Loucy (cell line): ENCODE data around the gene STX18.

Experiments used
- H2AFZ ChIP-seq: fragments of 200-600 bp; sonication (generic); 2 replicates; pipeline ENCODE4 v1.6.0; 2016; ENCODE audit warnings: antibody characterized with exemption, mild to moderate bottlenecking, low read length, moderate library complexity
- H3F3A ChIP-seq: fragments of 200-600 bp; 2 replicates; pipeline ENCODE4 v1.6.0; 2016; ENCODE audit warnings: antibody characterized with exemption, low read depth, mild to moderate bottlenecking
- H3K27me3 ChIP-seq: fragments of 200-600 bp; sonication (generic); 2 replicates; pipeline ENCODE4 v1.6.1; 2014; ENCODE audit warnings: low read length, mild to moderate bottlenecking; ENCODE audit not compliant: insufficient read depth, poor library complexity, severe bottlenecking
- H3K36me3 ChIP-seq: fragments of 200-600 bp; sonication (generic); 2 replicates; pipeline ENCODE4 v1.6.1; 2016; ENCODE audit warnings: low read length; ENCODE audit not compliant: insufficient read depth
- H3K4me1 ChIP-seq: fragments of 200-600 bp; sonication (generic); 2 replicates; pipeline ENCODE4 v1.5.1; 2014; ENCODE audit warnings: low read length, mild to moderate bottlenecking; ENCODE audit not compliant: insufficient read depth, poor library complexity, severe bottlenecking
- H3K4me2 ChIP-seq: fragments of 200-600 bp; sonication (generic); 2 replicates; pipeline ENCODE4 v1.6.0; 2014; ENCODE audit warnings: antibody characterized with exemption, low read length, low read depth, mild to moderate bottlenecking; ENCODE audit not compliant: poor library complexity, severe bottlenecking
- H3K4me3 ChIP-seq: fragments of 200-600 bp; sonication (generic); 2 replicates; pipeline ENCODE4 v1.5.1; 2014; ENCODE audit warnings: low read length, mild to moderate bottlenecking, mixed read lengths; ENCODE audit not compliant: poor library complexity, severe bottlenecking
- H3K79me2 ChIP-seq: fragments of 200-600 bp; sonication (generic); 2 replicates; pipeline ENCODE4 v1.6.1; 2014; ENCODE audit warnings: low read length; ENCODE audit not compliant: insufficient read depth
- H3K9ac ChIP-seq: fragments of 200-600 bp; sonication (generic); 2 replicates; pipeline ENCODE4 v1.6.0; 2014; ENCODE audit warnings: mild to moderate bottlenecking, low read depth, low read length, moderate library complexity; ENCODE audit not compliant: poor library complexity, severe bottlenecking
- H3K9me2 ChIP-seq: fragments of 200-600 bp; sonication (generic); replicated peaks from 2 replicates; pipeline ENCODE4 v1.6.1; 2016; ENCODE audit warnings: low read depth, low read length, mixed read lengths
- H3K9me3 ChIP-seq: fragments of 200-600 bp; sonication (generic); 2 replicates; pipeline ENCODE4 v1.6.1; 2014; ENCODE audit warnings: mild to moderate bottlenecking, antibody characterized with exemption, low read length, low read depth; ENCODE audit not compliant: insufficient read depth
- H4K20me1 ChIP-seq: fragments of 200-600 bp; sonication (generic); 2 replicates; pipeline ENCODE4 v1.6.0; 2014; ENCODE audit warnings: antibody characterized with exemption, low read length, mild to moderate bottlenecking; ENCODE audit not compliant: insufficient read depth, poor library complexity, severe bottlenecking
- EZH2phosphoT487 ChIP-seq: fragments of 200-600 bp; IDR thresholded peaks from 2 replicates; pipeline ENCODE4 v1.6.1; 2018; ENCODE audit warnings: antibody characterized with exemption, mild to moderate bottlenecking, moderate library complexity, borderline replicate concordance
- TF ChIP-seq, protein P1 (sequence below): fragments of 200-600 bp; sonication (generic); conservative IDR thresholded peaks from 2 replicates; pipeline ENCODE4 v1.5.1; 2014; ENCODE audit warnings: mild to moderate bottlenecking, antibody characterized with exemption, low read length

Gene STX18

DNA sequence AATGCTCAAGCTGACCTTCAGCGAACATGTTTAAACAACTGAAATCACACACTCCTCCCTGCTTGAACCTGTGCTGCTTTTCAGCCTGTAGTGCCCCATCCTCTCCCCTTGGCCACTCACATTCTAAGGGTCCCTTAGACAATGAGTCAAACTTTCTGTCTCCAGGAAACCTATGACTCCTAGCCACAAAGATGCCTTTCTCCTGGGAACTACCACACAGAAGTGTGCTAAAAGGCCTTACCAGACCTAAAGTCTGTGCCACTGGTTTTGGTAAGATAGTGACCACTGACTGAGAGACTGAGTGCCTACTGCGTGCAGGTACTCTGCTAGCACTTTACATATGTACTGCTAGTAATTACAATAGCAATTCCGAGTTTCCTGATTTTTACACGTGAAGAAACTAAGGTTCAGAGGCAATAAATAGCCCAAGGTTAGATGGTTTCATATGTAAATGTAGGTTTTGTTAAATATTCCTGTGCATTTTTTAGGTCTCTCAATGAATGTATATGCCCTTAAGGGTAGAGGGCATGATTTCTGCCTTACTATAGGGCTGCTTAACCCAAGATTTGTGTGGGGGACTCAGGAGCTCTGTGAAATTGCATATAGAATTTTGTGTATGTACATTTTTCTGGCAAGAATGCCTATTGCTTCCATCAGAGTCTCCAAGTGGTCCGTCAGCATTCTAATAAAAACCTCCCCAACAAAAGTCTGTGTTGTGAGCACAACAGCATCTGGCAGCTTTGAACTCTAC is 83.9 kb downstream of the STX18 start:
- Histone ChIP-seq H3K79me2 (no peaks in the 10 kb centered on the region; the same call in 1 of the 2 replicates), H3K4me1 (peaks cover 7% of the 10 kb centered on the region), H3K9me3 (no peaks in the 10 kb centered on the region), H3K9ac (no peak overlapping the region), H3F3A (no peaks in the 10 kb centered on the region), H2AFZ (no peak overlapping the region), H3K4me3 (no peak overlapping the region), H3K27me3 (no peaks in the 10 kb centered on the region), H3K4me2 (no peak overlapping the region), H3K9me2 (no peaks in the 10 kb centered on the region), H4K20me1 (no peaks in the 10 kb centered on the region), H3K36me3 (peaks cover 61% of the 10 kb centered on the region)
- TF ChIP-seq, protein P1, sequence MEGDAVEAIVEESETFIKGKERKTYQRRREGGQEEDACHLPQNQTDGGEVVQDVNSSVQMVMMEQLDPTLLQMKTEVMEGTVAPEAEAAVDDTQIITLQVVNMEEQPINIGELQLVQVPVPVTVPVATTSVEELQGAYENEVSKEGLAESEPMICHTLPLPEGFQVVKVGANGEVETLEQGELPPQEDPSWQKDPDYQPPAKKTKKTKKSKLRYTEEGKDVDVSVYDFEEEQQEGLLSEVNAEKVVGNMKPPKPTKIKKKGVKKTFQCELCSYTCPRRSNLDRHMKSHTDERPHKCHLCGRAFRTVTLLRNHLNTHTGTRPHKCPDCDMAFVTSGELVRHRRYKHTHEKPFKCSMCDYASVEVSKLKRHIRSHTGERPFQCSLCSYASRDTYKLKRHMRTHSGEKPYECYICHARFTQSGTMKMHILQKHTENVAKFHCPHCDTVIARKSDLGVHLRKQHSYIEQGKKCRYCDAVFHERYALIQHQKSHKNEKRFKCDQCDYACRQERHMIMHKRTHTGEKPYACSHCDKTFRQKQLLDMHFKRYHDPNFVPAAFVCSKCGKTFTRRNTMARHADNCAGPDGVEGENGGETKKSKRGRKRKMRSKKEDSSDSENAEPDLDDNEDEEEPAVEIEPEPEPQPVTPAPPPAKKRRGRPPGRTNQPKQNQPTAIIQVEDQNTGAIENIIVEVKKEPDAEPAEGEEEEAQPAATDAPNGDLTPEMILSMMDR: no peak
- TF ChIP-seq EZH2phosphoT487: no peak

DNA sequence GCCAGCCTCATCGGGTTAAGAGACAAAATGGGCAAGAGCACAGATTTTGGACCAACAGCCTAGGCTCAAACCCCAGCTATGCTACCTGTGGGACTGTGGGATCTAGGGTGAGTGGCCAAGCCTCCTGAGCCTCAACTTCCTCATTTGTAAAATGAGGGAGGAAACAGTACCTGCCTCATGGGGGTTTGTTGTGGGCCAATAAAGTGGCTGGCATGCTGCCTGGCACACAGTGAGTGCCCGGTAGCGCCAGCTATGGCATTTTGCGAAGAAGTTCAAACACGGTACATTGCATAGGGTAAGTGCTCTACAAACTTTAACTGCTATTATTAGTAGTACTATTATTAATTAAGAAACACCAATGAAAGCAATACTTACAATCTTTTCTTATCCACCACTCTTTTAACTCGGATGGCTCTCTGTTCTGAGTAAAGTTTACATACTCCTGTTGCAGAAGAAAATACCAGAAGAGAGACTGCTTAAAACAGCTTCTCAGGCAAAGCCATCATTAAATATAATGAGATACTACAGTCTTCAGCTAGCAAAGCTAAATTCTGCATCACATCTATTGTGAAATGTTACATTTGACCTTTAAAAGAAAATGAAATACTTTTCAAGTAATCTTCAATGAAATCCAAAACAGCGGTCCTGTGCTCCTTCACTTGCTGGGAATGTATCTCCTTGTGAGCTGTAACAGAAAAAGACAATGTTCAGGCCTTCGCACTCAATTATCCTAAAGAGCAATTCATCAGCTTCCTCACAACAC is 84.9 kb downstream of the STX18 start:
- Histone ChIP-seq H3F3A (no peaks in the 10 kb centered on the region), H4K20me1 (no peaks in the 10 kb centered on the region), H3K4me2 (no peak overlapping the region), H3K27me3 (no peaks in the 10 kb centered on the region), H3K9ac (no peak overlapping the region), H3K4me1 (peaks cover 5% of the 10 kb centered on the region), H3K9me2 (no peaks in the 10 kb centered on the region), H3K79me2 (no peaks in the 10 kb centered on the region; the same call in 1 of the 2 replicates), H3K9me3 (no peaks in the 10 kb centered on the region), H2AFZ (no peak overlapping the region), H3K4me3 (no peak overlapping the region), H3K36me3 (peaks cover 66% of the 10 kb centered on the region)
- no peak for TF ChIP-seq EZH2phosphoT487
- TF ChIP-seq, protein P1: no peak

DNA sequence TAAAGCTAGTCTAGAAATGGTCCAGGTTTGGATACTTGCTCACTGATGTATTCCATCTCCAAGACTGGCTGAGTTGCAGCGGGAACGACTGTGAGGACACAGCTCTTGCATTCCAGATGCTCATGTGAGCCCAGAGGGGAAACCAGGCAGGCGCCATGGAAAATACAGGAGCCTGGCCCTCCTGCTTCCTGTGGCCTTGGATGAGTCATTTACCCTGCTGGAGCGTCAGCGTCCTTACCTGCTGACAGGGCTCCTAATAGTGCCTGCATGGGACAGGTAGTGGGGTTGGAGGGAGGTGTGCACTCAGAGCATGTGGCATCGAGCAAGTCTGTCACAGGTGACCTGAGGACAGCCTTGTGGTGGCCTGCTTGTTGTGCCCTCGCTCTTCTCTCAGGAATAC is 85.5 kb downstream of the STX18 start:
- Histone ChIP-seq H3K9me2 (no peaks in the 10 kb centered on the region), H3K27me3 (no peaks in the 10 kb centered on the region), H3K36me3 (peaks cover 66% of the 10 kb centered on the region), H3K9me3 (no peaks in the 10 kb centered on the region), H3K79me2 (no peaks in the 10 kb centered on the region; the same call in 1 of the 2 replicates), H3K9ac (no peak overlapping the region), H3K4me1 (no peaks in the 10 kb centered on the region), H2AFZ (no peak overlapping the region), H3K4me2 (no peak overlapping the region), H4K20me1 (no peaks in the 10 kb centered on the region), H3K4me3 (no peak overlapping the region), H3F3A (no peaks in the 10 kb centered on the region)
- TF ChIP-seq EZH2phosphoT487: no peak
- TF ChIP-seq, protein P1: no peak
